Measurements from ENCODE around the gene C16orf89.

The C16orf89 gene

DNA sequence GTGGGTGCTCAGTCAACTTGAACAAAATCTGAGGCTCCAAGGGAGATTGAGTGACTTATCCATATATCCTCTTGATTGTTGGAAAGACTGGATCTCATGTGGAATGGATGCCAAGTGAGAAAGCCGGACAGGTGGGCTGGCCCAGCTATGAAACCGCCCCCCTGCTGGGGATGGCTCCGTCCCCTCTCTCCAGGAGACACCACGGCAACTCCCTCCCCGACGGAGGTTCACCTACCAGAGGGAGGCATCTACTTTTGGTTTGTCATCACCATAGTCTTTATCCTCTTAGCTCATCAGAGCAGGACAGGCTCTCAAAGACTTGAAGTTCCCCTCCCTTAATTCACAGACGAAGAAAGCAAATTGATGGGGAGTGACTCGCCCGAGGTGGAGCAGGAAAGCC, 4.1 kb upstream of the C16orf89 start:
- ChIA-PET CTCF (interaction anchor here (0.5 to 1.6 kb wide), 2 partner anchors 13 to 43 kb away, joined by 4 to 5 read pairs; no protein-coding TSS in a partner anchor), POLR2A (no interaction called here)
- no peaks in the 10 kb centered on the region for H3K9me3 ChIP-seq (ENCODE audit: control extremely low read depth in 1 of 5, control insufficient read depth in 4 of 5, insufficient read depth in 2 of 5, low read depth in 1 of 5, low read length in 4 of 5)
- H3K27me3 ChIP-seq (replicated peaks in 2 of 5; ENCODE audit: control insufficient read depth in 4 of 5, insufficient read depth in 5 of 5, low read length in 4 of 5) = peaks cover 0 to under 1% (median 0%) of the 10 kb centered on the region in 5 experiments
- H3K36me3 ChIP-seq (ENCODE audit: control insufficient read depth in 4 of 4, insufficient read depth in 4 of 4, low read length in 3 of 4) = peaks cover 0 to 8% (median under 1%) of the 10 kb centered on the region in 4 experiments
- WGBS (ENCODE audit: insufficient coverage) = 100% methylated on average over 9 of the region's 9 CpGs
- peaks cover 0 to 21% (median 12%) of the 10 kb centered on the region in 4 experiments for H3K4me1 ChIP-seq (ENCODE audit: control extremely low read depth in 1 of 4, control insufficient read depth in 4 of 4, insufficient read depth in 4 of 4, low read length in 3 of 4)
- no peak for DNase-seq
- H3K4me3 ChIP-seq (ENCODE audit: control insufficient read depth in 1 of 7, extremely low read depth in 1 of 7, insufficient read depth in 4 of 7, low read depth in 2 of 7, low read length in 6 of 7) = no peak overlapping the region
- H3K27ac ChIP-seq (ENCODE audit: insufficient read depth in 1 of 2, low read depth in 1 of 2, low read length in 2 of 2, poor library complexity in 1 of 2, severe bottlenecking in 2 of 2) = no peak overlapping the region

GRCh38 chr16:5069048-5069447, 3.3 kb upstream of the C16orf89 start:
- ChIA-PET POLR2A (no interaction called here), CTCF (interaction anchor here (1.6 kb wide), 1 partner anchor 12 kb away, joined by 5 read pairs; no protein-coding TSS in a partner anchor)
- DNase-seq = no peak
- 96% methylated on average over 9 of the region's 9 CpGs for WGBS (ENCODE audit: insufficient coverage)
- no peak overlapping the region for H3K27ac ChIP-seq (ENCODE audit: insufficient read depth in 1 of 2, low read depth in 1 of 2, low read length in 2 of 2, poor library complexity in 1 of 2, severe bottlenecking in 2 of 2)
- peaks cover 0 to 4% (median 0%) of the 10 kb centered on the region in 4 experiments for H3K36me3 ChIP-seq (ENCODE audit: control insufficient read depth in 4 of 4, insufficient read depth in 4 of 4, low read length in 3 of 4)
- no peaks in the 10 kb centered on the region for H3K9me3 ChIP-seq (ENCODE audit: control extremely low read depth in 1 of 5, control insufficient read depth in 4 of 5, insufficient read depth in 2 of 5, low read depth in 1 of 5, low read length in 4 of 5)
- no peak overlapping the region for H3K4me3 ChIP-seq (ENCODE audit: control insufficient read depth in 1 of 7, extremely low read depth in 1 of 7, insufficient read depth in 4 of 7, low read depth in 2 of 7, low read length in 6 of 7)
- peaks cover 0 to 5% (median 0%) of the 10 kb centered on the region in 5 experiments for H3K27me3 ChIP-seq (replicated peaks in 2 of 5; ENCODE audit: control insufficient read depth in 4 of 5, insufficient read depth in 5 of 5, low read length in 4 of 5)
- peaks cover 0 to 21% (median 12%) of the 10 kb centered on the region in 4 experiments for H3K4me1 ChIP-seq (ENCODE audit: control extremely low read depth in 1 of 4, control insufficient read depth in 4 of 4, insufficient read depth in 4 of 4, low read length in 3 of 4)

DNA sequence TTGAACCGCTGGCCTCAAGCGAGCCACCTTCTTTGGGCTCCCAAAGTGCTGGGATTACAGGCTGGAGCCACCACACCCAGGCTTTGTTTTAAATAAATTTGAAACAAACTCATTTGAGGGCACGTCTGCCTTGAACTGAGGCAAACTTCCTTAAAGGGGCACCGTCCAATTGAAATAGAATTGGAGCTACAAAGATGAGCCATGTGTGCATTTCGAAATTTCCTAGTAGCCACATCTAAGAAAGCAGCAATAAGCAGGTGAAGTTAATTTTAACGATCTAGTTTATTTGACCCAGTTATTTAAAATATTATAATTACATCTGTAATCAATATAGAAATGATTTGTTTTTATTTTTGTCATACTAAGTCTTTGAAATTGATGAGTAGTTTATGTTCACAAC, 755 bp upstream of the C16orf89 start:
- Histone ChIP-seq H3K9me3 (ENCODE audit: control extremely low read depth in 1 of 5, control insufficient read depth in 4 of 5, insufficient read depth in 2 of 5, low read depth in 1 of 5, low read length in 4 of 5) (no peaks in the 10 kb centered on the region), H3K4me3 (ENCODE audit: control insufficient read depth in 1 of 7, extremely low read depth in 1 of 7, insufficient read depth in 4 of 7, low read depth in 2 of 7, low read length in 6 of 7) (no peak overlapping the region), H3K4me1 (ENCODE audit: control extremely low read depth in 1 of 4, control insufficient read depth in 4 of 4, insufficient read depth in 4 of 4, low read length in 3 of 4) (peaks cover 0 to 13% (median 3%) of the 10 kb centered on the region in 4 experiments), H3K27ac (ENCODE audit: insufficient read depth in 1 of 2, low read depth in 1 of 2, low read length in 2 of 2, poor library complexity in 1 of 2, severe bottlenecking in 2 of 2) (no peak overlapping the region), H3K36me3 (ENCODE audit: control insufficient read depth in 4 of 4, insufficient read depth in 4 of 4, low read length in 3 of 4) (no peaks in the 10 kb centered on the region), H3K27me3 (replicated peaks in 2 of 5; ENCODE audit: control insufficient read depth in 4 of 5, insufficient read depth in 5 of 5, low read length in 4 of 5) (peaks cover 0 to 5% (median 0%) of the 10 kb centered on the region in 5 experiments)
- ChIA-PET CTCF (interaction anchor here (2.7 kb wide), 1 partner anchor 10 kb away, joined by 10 read pairs; no protein-coding TSS in a partner anchor), POLR2A (no interaction called here)
- WGBS (ENCODE audit: insufficient coverage) = 95% methylated on average over 5 of the region's 6 CpGs
- DNase-seq = no peak

DNA sequence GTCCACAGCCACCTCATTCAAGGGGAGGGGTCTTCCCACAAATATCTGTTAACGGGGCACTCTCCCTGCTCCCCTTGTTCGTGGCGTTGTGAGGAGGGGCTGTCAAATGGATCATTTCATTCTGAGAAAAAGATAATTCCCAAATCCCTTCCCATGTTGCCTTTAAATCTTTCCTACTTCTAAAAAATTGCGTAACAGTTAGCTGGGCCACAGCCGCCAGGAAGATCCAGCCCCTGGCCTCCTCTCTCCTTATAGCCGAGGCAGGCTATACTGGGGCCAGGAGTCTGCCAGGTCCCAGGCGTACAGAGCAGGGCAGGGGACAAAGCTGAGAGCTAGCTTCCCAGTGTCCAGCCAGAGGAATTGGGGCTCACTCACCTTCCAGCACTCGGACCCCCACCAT, 430 bp downstream of the C16orf89 start:
- H3K36me3 ChIP-seq (ENCODE audit: control insufficient read depth in 4 of 4, insufficient read depth in 4 of 4, low read length in 3 of 4) = no peaks in the 10 kb centered on the region
- 96% methylated on average over 8 of the region's 8 CpGs for WGBS (ENCODE audit: insufficient coverage)
- ChIA-PET CTCF (interaction anchor here (0.6 to 2.7 kb wide), 3 partner anchors 9 to 21 kb away, joined by 3 to 10 read pairs (median 4); no protein-coding TSS in a partner anchor), POLR2A (no interaction called here)
- no peak overlapping the region for H3K27ac ChIP-seq (ENCODE audit: insufficient read depth in 1 of 2, low read depth in 1 of 2, low read length in 2 of 2, poor library complexity in 1 of 2, severe bottlenecking in 2 of 2)
- H3K4me1 ChIP-seq (ENCODE audit: control extremely low read depth in 1 of 4, control insufficient read depth in 4 of 4, insufficient read depth in 4 of 4, low read length in 3 of 4) = peaks cover 0 to 2% (median 0%) of the 10 kb centered on the region in 4 experiments
- H3K9me3 ChIP-seq (ENCODE audit: control extremely low read depth in 1 of 5, control insufficient read depth in 4 of 5, insufficient read depth in 2 of 5, low read depth in 1 of 5, low read length in 4 of 5) = no peaks in the 10 kb centered on the region
- H3K27me3 ChIP-seq (replicated peaks in 2 of 5; ENCODE audit: control insufficient read depth in 4 of 5, insufficient read depth in 5 of 5, low read length in 4 of 5) = peaks cover 0 to 5% (median 0%) of the 10 kb centered on the region in 5 experiments
- DNase-seq = no peak
- no peak overlapping the region for H3K4me3 ChIP-seq (ENCODE audit: control insufficient read depth in 1 of 7, extremely low read depth in 1 of 7, insufficient read depth in 4 of 7, low read depth in 2 of 7, low read length in 6 of 7)

- CTCF ChIA-PET = interaction anchor here (1.2 to 2.7 kb wide), 2 partner anchors 8 to 11 kb away, joined by 4 to 10 read pairs; no protein-coding TSS in a partner anchor
- H3K4me1 ChIP-seq (ENCODE audit: control extremely low read depth in 1 of 4, control insufficient read depth in 4 of 4, insufficient read depth in 4 of 4, low read length in 3 of 4) = peaks cover 0 to 2% (median 0%) of the 10 kb centered on the region in 4 experiments
- H3K4me3 ChIP-seq (ENCODE audit: control insufficient read depth in 1 of 7, extremely low read depth in 1 of 7, insufficient read depth in 4 of 7, low read depth in 2 of 7, low read length in 6 of 7) = no peak overlapping the region
- no peak overlapping the region for H3K27ac ChIP-seq (ENCODE audit: insufficient read depth in 1 of 2, low read depth in 1 of 2, low read length in 2 of 2, poor library complexity in 1 of 2, severe bottlenecking in 2 of 2)
- DNase-seq = no peak
- 76% methylated on average over 2 of the region's 7 CpGs for WGBS (ENCODE audit: insufficient coverage)
- no peaks in the 10 kb centered on the region for H3K36me3 ChIP-seq (ENCODE audit: control insufficient read depth in 4 of 4, insufficient read depth in 4 of 4, low read length in 3 of 4)
- no peaks in the 10 kb centered on the region for H3K9me3 ChIP-seq (ENCODE audit: control extremely low read depth in 1 of 5, control insufficient read depth in 4 of 5, insufficient read depth in 2 of 5, low read depth in 1 of 5, low read length in 4 of 5)
- peaks cover 0 to 5% (median 0%) of the 10 kb centered on the region in 5 experiments for H3K27me3 ChIP-seq (replicated peaks in 2 of 5; ENCODE audit: control insufficient read depth in 4 of 5, insufficient read depth in 5 of 5, low read length in 4 of 5)
- POLR2A ChIA-PET = no interaction called here
Observed at GRCh38 chr16:5064915-5065314, 841 bp downstream of the C16orf89 start.

DNA sequence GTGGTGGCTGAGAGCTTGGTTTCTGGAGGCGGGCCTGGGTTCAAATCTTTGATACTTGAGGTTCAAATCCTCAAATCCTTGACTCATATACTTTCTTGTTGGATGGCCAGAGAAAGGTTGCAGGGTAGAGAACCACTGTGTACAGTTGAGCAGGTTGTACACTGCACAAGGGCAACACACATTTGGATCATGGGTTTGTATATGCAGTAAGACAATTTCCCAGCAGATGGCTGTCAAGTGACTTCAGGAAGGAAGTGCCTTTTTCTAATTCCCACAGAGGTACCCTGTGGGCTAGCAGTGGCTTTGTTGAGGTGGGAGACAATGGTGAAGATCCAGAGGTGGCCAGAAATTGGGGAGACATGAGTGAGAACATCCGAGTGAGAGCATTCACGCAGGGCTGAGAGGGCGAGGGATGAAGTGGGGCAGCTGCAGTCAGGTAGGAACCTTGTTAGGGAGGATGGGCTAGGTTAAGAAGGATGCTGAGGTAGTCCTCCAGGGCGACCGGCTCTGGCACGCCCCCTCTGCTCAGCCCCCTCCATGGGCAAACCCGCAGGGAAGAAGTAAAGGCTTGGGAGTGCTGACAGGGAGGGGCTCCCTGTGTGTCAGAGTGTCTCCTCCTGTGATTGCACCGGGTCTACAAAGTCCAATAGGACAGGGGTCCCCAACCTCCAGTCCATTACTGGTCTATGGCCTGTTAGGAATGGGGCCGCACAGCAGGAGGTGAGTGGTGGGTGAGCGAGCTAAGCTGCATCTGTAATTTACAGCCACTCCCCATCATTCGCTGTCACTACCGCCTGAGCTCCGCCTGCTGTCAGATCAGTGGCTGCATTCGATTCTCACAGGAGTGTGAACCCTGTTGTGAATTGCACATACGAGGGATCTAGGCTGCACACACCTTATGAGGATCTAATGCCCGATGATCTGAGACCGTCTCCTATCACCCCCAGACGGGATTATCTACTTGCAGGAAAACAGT, 2.7 kb downstream of the C16orf89 start:
- ChIA-PET CTCF (interaction anchor here (1.7 kb wide), 1 partner anchor 29 kb away, joined by 4 read pairs; no protein-coding TSS in a partner anchor), POLR2A (no interaction called here)
- WGBS (ENCODE audit: insufficient coverage) = 90% methylated on average over 13 of the region's 19 CpGs

DNA sequence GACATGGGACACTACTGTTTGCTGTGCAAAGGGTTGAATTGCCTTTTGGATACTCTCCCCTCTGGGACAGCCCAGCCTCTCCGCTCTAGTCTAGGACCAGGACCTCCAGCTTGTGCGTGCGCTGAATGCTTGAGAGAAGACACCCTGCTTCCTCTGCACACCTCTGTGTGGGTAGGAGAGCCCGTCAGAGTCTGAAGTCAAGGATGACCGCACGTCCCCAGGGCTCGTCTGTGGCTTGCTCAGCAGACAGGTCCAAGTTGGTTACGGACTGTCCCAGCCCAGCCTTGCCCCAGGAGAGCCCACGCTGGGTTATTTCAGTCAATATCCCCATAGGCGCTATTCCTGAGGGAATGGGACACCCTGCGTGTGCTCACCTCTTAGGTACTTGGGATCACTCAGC, 3.7 kb downstream of the C16orf89 start:
- WGBS (ENCODE audit: insufficient coverage) = 95% methylated on average over 11 of the region's 11 CpGs
- POLR2A ChIA-PET = no interaction called here
- CTCF ChIA-PET = no interaction called here

More for the DNA sequence above, 2.7 kb downstream of the C16orf89 start:
- no peak overlapping the region for H3K4me3 ChIP-seq (ENCODE audit: control insufficient read depth in 1 of 7, extremely low read depth in 1 of 7, insufficient read depth in 4 of 7, low read depth in 2 of 7, low read length in 6 of 7)
- no peaks in the 10 kb centered on the region for H3K36me3 ChIP-seq (ENCODE audit: control insufficient read depth in 4 of 4, insufficient read depth in 4 of 4, low read length in 3 of 4)
- DNase-seq = no peak
- peaks cover 0 to 5% (median 0%) of the 10 kb centered on the region in 5 experiments for H3K27me3 ChIP-seq (replicated peaks in 2 of 5; ENCODE audit: control insufficient read depth in 4 of 5, insufficient read depth in 5 of 5, low read length in 4 of 5)
- H3K4me1 ChIP-seq (ENCODE audit: control extremely low read depth in 1 of 4, control insufficient read depth in 4 of 4, insufficient read depth in 4 of 4, low read length in 3 of 4) = peaks cover 0 to 2% (median 0%) of the 10 kb centered on the region in 4 experiments
- H3K27ac ChIP-seq (ENCODE audit: insufficient read depth in 1 of 2, low read depth in 1 of 2, low read length in 2 of 2, poor library complexity in 1 of 2, severe bottlenecking in 2 of 2) = no peak overlapping the region
- H3K9me3 ChIP-seq (ENCODE audit: control extremely low read depth in 1 of 5, control insufficient read depth in 4 of 5, insufficient read depth in 2 of 5, low read depth in 1 of 5, low read length in 4 of 5) = no peaks in the 10 kb centered on the region

More for the DNA sequence above, 3.7 kb downstream of the C16orf89 start:
- Histone ChIP-seq H3K27me3 (replicated peaks in 2 of 5; ENCODE audit: control insufficient read depth in 4 of 5, insufficient read depth in 5 of 5, low read length in 4 of 5) (peaks cover 0 to 5% (median 0%) of the 10 kb centered on the region in 5 experiments), H3K36me3 (ENCODE audit: control insufficient read depth in 4 of 4, insufficient read depth in 4 of 4, low read length in 3 of 4) (no peaks in the 10 kb centered on the region), H3K4me3 (ENCODE audit: control insufficient read depth in 1 of 7, extremely low read depth in 1 of 7, insufficient read depth in 4 of 7, low read depth in 2 of 7, low read length in 6 of 7) (no peak overlapping the region), H3K4me1 (ENCODE audit: control extremely low read depth in 1 of 4, control insufficient read depth in 4 of 4, insufficient read depth in 4 of 4, low read length in 3 of 4) (peaks cover 0 to 2% (median 0%) of the 10 kb centered on the region in 4 experiments), H3K27ac (ENCODE audit: insufficient read depth in 1 of 2, low read depth in 1 of 2, low read length in 2 of 2, poor library complexity in 1 of 2, severe bottlenecking in 2 of 2) (no peak overlapping the region), H3K9me3 (ENCODE audit: control extremely low read depth in 1 of 5, control insufficient read depth in 4 of 5, insufficient read depth in 2 of 5, low read depth in 1 of 5, low read length in 4 of 5) (no peaks in the 10 kb centered on the region)
- no peak for DNase-seq
